B cell (primary cell): ENCODE results near the gene NKAIN2. TPM values are rescaled to one million over a fixed set of nuclear protein-coding genes. Genes with fewer than 3 reads are reported as not detected.

Experiments
- ATAC-seq: fragments of 200-7000 bp; cut with Tn5 transposase; one replicate; pipeline ENCODE4 v1.10.0; 2021; ENCODE audit warnings: low read depth, mild to moderate bottlenecking, moderate number of reproducible peaks, moderate library complexity
- CTCF ChIA-PET: fragments of 350-600 bp; sonication (Branson Sonifier 250); formaldehyde crosslinking; loops from one replicate; lab custom pipeline; 2021; ENCODE audit warnings: antibody characterized with exemption, inconsistent platforms; lab: Charles Lee
- POLR2A ChIA-PET: fragments of 350-600 bp; sonication (Branson Sonifier 250); formaldehyde crosslinking; loops from one replicate; lab custom pipeline; 2021; ENCODE audit warnings: antibody characterized with exemption; lab: Charles Lee
- DNase-seq: peaks from one replicate; pipeline ENCODE4 v3.0.0; 2013
- H2AFZ ChIP-seq: 2 replicates; pipeline ENCODE4 v1.6.1; 2012; ENCODE audit warnings: mild to moderate bottlenecking, low read depth, low read length; ENCODE audit not compliant: insufficient read depth, poor library complexity, severe bottlenecking
- H3K27ac ChIP-seq, 2 donors: 1 replicate in 1 of 2; 2 replicates in 1 of 2; pipeline ENCODE4 v1.5.1; 2012 to 2013; ENCODE audit warnings: low read length in 2 of 2, mild to moderate bottlenecking in 2 of 2, moderate library complexity in 1 of 2
- H3K27me3 ChIP-seq, 4 experiments: fragments of 200-600 bp in 1 of 4; sonication (generic) in 1 of 4; replicated peaks in 1 of 4; 1 replicate in 2 of 4; 2 replicates in 2 of 4; pipeline versions ENCODE4 v1.6.1 to v1.7.0; 2013 to 2016; ENCODE audit warnings: low read length in 3 of 4, mild to moderate bottlenecking in 2 of 4, mixed read lengths in 1 of 4, moderate library complexity in 1 of 4; ENCODE audit not compliant: insufficient read depth in 4 of 4, control insufficient read depth in 3 of 4; ENCODE audit errors: control extremely low read depth in 1 of 4
- H3K36me3 ChIP-seq, 2 experiments: replicated peaks in 1 of 2; 1 replicate in 1 of 2; 2 replicates in 1 of 2; pipeline versions ENCODE4 v1.6.1 to v1.7.1; 2013; ENCODE audit warnings: low read length in 1 of 2; ENCODE audit not compliant: insufficient read depth in 2 of 2, control insufficient read depth in 1 of 2; ENCODE audit errors: control extremely low read depth in 1 of 2, extremely low read depth in 1 of 2
- H3K4me1 ChIP-seq, 2 donors: fragments of 200-600 bp in 1 of 2; sonication (generic) in 1 of 2; 1 replicate in 1 of 2; 2 replicates in 1 of 2; pipeline versions ENCODE4 v1.5.1 to v1.6.1; 2013 to 2017; ENCODE audit warnings: low read length in 2 of 2; ENCODE audit not compliant: control insufficient read depth in 2 of 2, insufficient read depth in 2 of 2
- H3K4me2 ChIP-seq: replicated peaks from 2 replicates; pipeline ENCODE3; 2012; ENCODE audit warnings: mild to moderate bottlenecking, low read depth, low read length; ENCODE audit not compliant: poor library complexity, severe bottlenecking
- H3K4me3 ChIP-seq, 5 experiments: fragments of 200-600 bp in 1 of 5; sonication (generic) in 1 of 5; 1 replicate in 3 of 5; 2 replicates in 2 of 5; pipeline versions ENCODE4 v1.5.1 to v1.7.0; 2011 to 2016; ENCODE audit warnings: low read length in 4 of 5, mild to moderate bottlenecking in 4 of 5, low read depth in 2 of 5, control low read depth in 1 of 5, moderate library complexity in 1 of 5; ENCODE audit not compliant: insufficient read depth in 1 of 5; ENCODE audit errors: control extremely low read depth in 1 of 5, extremely low read depth in 1 of 5
- H3K79me2 ChIP-seq: fragments of 200-600 bp; sonication (generic); one replicate; pipeline ENCODE4 v1.6.0; 2016; ENCODE audit warnings: low read length; ENCODE audit not compliant: control insufficient read depth, insufficient read depth
- H3K9ac ChIP-seq: fragments of 200-600 bp; sonication (generic); 2 replicates; pipeline ENCODE4 v1.6.1; 2017; ENCODE audit warnings: mild to moderate bottlenecking, low read length, moderate library complexity
- H3K9me3 ChIP-seq, 3 donors: one replicate each; pipeline versions ENCODE4 v1.6.1 to v1.7.1; 2013; ENCODE audit warnings: low read length in 2 of 3; ENCODE audit not compliant: control insufficient read depth in 2 of 3, insufficient read depth in 1 of 3; ENCODE audit errors: control extremely low read depth in 1 of 3
- H4K20me1 ChIP-seq: 2 replicates; pipeline ENCODE4 v1.6.0; 2012; ENCODE audit warnings: mild to moderate bottlenecking, low read length; ENCODE audit not compliant: insufficient read depth, control insufficient read depth, poor library complexity, severe bottlenecking
- H3K27ac Mint-ChIP-seq: one replicate; pipeline ENCODE4 v1.8.0; 2021; ENCODE audit warnings: mixed read lengths
- H3K27me3 Mint-ChIP-seq: one replicate; pipeline ENCODE4 v1.8.0; 2021; ENCODE audit warnings: mixed read lengths
- H3K4me1 Mint-ChIP-seq: one replicate; pipeline ENCODE4 v1.8.0; 2021; ENCODE audit warnings: mixed read lengths
- H3K4me3 Mint-ChIP-seq: one replicate; pipeline ENCODE4 v1.8.0; 2021; ENCODE audit warnings: mixed read lengths
- H3K9me3 Mint-ChIP-seq: one replicate; pipeline ENCODE4 v1.8.0; 2022; ENCODE audit warnings: mixed read lengths; ENCODE audit not compliant: insufficient read depth
- CTCF ChIP-seq: fragments of 200-600 bp; IDR thresholded peaks from one replicate; pipeline ENCODE4 v1.8.0; 2022; ENCODE audit warnings: antibody characterized with exemption, mild to moderate bottlenecking
- EZH2 ChIP-seq: IDR thresholded peaks from 2 replicates; pipeline ENCODE4 v1.6.1; 2012; ENCODE audit warnings: borderline replicate concordance, low read depth, mild to moderate bottlenecking, moderate library complexity, low read length; ENCODE audit not compliant: insufficient read depth, poor library complexity, severe bottlenecking
- WGBS: methylation state at CpG from one replicate; pipeline ENCODE4 v1.1.5; 2013; ENCODE audit warnings: missing lambda C conversion rate; ENCODE audit not compliant: insufficient coverage; 5-methylcytosine and 5-hydroxymethylcytosine counted together
- intact Hi-C: fragments of 100-400 bp; cut with micrococcal nuclease; formaldehyde crosslinking; loops from one replicate; pipeline ENCODE4 v1.10.0; 2022
- polyA plus RNA-seq: library from polyadenylated mRNA; depleted of rRNA; stranded (reverse); fragments of >200 nt; gene quantifications from 2 replicates; pipeline ENCODE4 v1.2.3, GENCODE V29; 2012
- total RNA-seq, 2 donors: library from RNA; stranded (reverse); fragments of 120-200 nt in 1 of 2; gene quantifications; 1 replicate in 1 of 2; 2 replicates in 1 of 2; pipeline versions ENCODE4 v1.2.3 to v1.2.4, GENCODE V29; 2013 to 2022

Gene NKAIN2
- total and polyA plus RNA-seq, 2 donors (not counting 1 experiment from before 2014, with no cell fraction given): not detected

GRCh38 chr6:124714728-124715127, 911.1 kb downstream of the NKAIN2 start:
- H3K9me3 Mint-ChIP-seq: no peaks in the 10 kb centered on the region
- intact Hi-C loops: no loop called here
- CTCF ChIA-PET: no interaction called here
- Histone ChIP-seq H3K9me3 (peaks cover 0 to 4% (median 0%) of the 10 kb centered on the region in 3 donors), H3K36me3 (no peaks in the 10 kb centered on the region), H3K27me3 (no peaks in the 10 kb centered on the region), H3K4me1 (no peaks in the 10 kb centered on the region), H2AFZ (no peak overlapping the region), H3K4me3 (no peak overlapping the region), H3K27ac (no peak overlapping the region), H3K9ac (no peak overlapping the region), H3K4me2 (no peak overlapping the region), H4K20me1 (no peaks in the 10 kb centered on the region), H3K79me2 (no peaks in the 10 kb centered on the region)
- no CpG with 5 or more reads among the region's 2 CpGs for WGBS
- POLR2A ChIA-PET: no interaction called here
- H3K4me3 Mint-ChIP-seq: no peak overlapping the region
- no peaks in the 10 kb centered on the region for H3K4me1 Mint-ChIP-seq
- H3K27me3 Mint-ChIP-seq: no peaks in the 10 kb centered on the region
- ATAC-seq (no peak), DNase-seq (no peak)
- no peak overlapping the region for H3K27ac Mint-ChIP-seq
- TF ChIP-seq CTCF (no peak), EZH2 (no peak)

GRCh38 chr6:124719913-124720312, 916.2 kb downstream of the NKAIN2 start:
- ATAC-seq: no peak

More at GRCh38 chr6:124719913-124720312, 916.2 kb downstream of the NKAIN2 start:
- Histone ChIP-seq H3K36me3 (no peaks in the 10 kb centered on the region), H2AFZ (no peak overlapping the region), H4K20me1 (no peaks in the 10 kb centered on the region), H3K4me1 (no peaks in the 10 kb centered on the region), H3K4me3 (no peak overlapping the region), H3K79me2 (no peaks in the 10 kb centered on the region), H3K9ac (no peak overlapping the region), H3K27ac (no peak overlapping the region), H3K9me3 (peaks cover 0 to 3% (median 0%) of the 10 kb centered on the region in 3 donors), H3K27me3 (no peaks in the 10 kb centered on the region), H3K4me2 (no peak overlapping the region)
- DNase-seq: no peak
- Mint-ChIP-seq H3K27ac (no peak overlapping the region), H3K27me3 (no peaks in the 10 kb centered on the region), H3K4me3 (no peak overlapping the region), H3K4me1 (no peaks in the 10 kb centered on the region), H3K9me3 (peaks cover 3% of the 10 kb centered on the region)
- intact Hi-C loops: no loop called here
- ChIA-PET CTCF (no interaction called here), POLR2A (no interaction called here)
- no peak for TF ChIP-seq EZH2
- no peak for TF ChIP-seq CTCF
